DND-41 (cell line): ENCODE data around the gene MAGI1.

Experiments used
- CTCF ChIP-seq: IDR thresholded peaks from 2 replicates; pipeline ENCODE4 v1.5.1; 2012; ENCODE audit warnings: borderline replicate concordance, low read length, moderate library complexity, mild to moderate bottlenecking; ENCODE audit not compliant: poor library complexity, severe bottlenecking; ENCODE audit errors: extremely low read depth
- EZH2 ChIP-seq: IDR thresholded peaks from 3 replicates; pipeline ENCODE4 v1.6.1; 2012; ENCODE audit warnings: borderline replicate concordance, low read depth, mild to moderate bottlenecking, moderate library complexity, low read length, inconsistent platforms; ENCODE audit not compliant: severe bottlenecking

GRCh38 chr3:66037986-66038369 is 740 bp downstream of the MAGI1 start:
- TF ChIP-seq CTCF (no peak), EZH2 (no peak)
